ENCODE measurements around the gene CZIB. TPM values are rescaled to one million over a fixed set of nuclear protein-coding genes. Genes with fewer than 3 reads are reported as not detected.

The CZIB gene
- total and polyA plus RNA-seq, 9 donors: 48.4 to 108 (median 69.7) TPM

DNA sequence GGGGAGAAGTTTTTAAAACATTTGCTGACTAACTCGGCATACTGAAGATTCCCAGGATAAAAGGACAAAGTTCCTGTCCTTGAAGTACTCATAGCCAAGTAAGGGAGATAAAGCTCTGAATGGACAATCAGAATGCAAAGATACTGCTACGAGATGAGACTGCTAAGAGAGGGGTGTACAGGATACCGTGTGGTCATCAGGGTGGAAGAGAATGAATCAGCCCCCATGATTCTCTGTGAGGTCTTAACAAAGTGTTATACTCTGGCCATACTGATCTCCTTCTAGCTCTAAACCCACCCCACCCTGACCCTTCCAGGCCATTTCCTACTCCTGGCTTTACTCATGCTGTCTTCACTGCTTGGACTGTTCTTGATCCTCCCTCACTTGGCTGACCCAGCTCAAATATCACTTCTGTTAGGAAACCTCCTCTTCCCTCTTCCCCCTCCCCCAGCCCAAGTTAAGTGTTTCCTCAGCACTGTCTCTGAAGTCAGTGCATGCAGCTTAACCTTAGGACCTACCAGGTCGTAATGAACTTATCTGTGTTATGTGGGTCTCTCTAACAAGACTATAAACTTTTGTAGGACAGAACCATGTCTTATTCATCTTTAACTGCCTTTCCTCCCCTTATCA lies 33.7 kb upstream of the CZIB start:
- Histone ChIP-seq H3K36me3 (no peaks in the 10 kb centered on the region), H3K4me1 (ENCODE audit: insufficient read depth) (no peaks in the 10 kb centered on the region), H3K27me3 (no peaks in the 10 kb centered on the region), H3K27ac (no peak overlapping the region), H3K4me3 (no peak overlapping the region), H3K9me3 (no peaks in the 10 kb centered on the region)
- DNase-seq: no peak
- TF ChIP-seq, protein P1, sequence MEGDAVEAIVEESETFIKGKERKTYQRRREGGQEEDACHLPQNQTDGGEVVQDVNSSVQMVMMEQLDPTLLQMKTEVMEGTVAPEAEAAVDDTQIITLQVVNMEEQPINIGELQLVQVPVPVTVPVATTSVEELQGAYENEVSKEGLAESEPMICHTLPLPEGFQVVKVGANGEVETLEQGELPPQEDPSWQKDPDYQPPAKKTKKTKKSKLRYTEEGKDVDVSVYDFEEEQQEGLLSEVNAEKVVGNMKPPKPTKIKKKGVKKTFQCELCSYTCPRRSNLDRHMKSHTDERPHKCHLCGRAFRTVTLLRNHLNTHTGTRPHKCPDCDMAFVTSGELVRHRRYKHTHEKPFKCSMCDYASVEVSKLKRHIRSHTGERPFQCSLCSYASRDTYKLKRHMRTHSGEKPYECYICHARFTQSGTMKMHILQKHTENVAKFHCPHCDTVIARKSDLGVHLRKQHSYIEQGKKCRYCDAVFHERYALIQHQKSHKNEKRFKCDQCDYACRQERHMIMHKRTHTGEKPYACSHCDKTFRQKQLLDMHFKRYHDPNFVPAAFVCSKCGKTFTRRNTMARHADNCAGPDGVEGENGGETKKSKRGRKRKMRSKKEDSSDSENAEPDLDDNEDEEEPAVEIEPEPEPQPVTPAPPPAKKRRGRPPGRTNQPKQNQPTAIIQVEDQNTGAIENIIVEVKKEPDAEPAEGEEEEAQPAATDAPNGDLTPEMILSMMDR (IDR thresholded peaks at IDR 0.05): no peak
- TF ChIP-seq POLR2A (IDR thresholded peaks at IDR 0.05): no peak
- no peak for TF ChIP-seq EP300 (IDR thresholded peaks at IDR 0.05)
- WGBS, 3 donors: 17 to 32% (median 21%) methylated on average over 4 of the region's 4 CpGs
- intact Hi-C loops (cut with DNase I): no loop called here

DNA sequence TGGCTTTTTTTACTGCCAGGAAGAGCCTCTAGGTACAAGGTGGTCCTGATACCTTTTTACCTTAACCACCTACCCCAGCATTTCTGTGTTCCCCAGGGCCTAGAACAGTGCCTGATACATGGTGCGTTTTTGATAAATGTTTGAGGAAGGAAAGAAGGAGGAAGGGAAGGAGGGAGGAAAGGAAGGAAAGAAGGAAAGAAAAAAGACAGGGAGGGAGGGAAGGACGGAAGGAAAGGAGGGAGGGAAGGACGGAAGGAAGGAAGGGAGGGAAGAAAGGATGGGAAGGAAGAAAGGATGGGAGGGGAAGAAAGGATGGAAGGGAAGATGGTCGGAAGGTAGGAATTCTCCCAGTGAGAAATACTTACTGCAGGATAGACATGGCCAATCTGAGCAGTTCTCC lies 29.9 kb upstream of the CZIB start:
- TF ChIP-seq POLR2A (IDR thresholded peaks at IDR 0.05) (no peak), EP300 (IDR thresholded peaks at IDR 0.05) (no peak)
- TF ChIP-seq, protein P1 (IDR thresholded peaks at IDR 0.05): no peak
- Histone ChIP-seq H3K4me1 (ENCODE audit: insufficient read depth) (no peaks in the 10 kb centered on the region), H3K27ac (no peak overlapping the region), H3K9me3 (no peaks in the 10 kb centered on the region), H3K27me3 (no peaks in the 10 kb centered on the region), H3K4me3 (no peak overlapping the region), H3K36me3 (no peaks in the 10 kb centered on the region)
- WGBS, 3 donors: 88 to 93% (median 91%) methylated on average over 4 of the region's 4 CpGs
- DNase-seq: no peak
- intact Hi-C loops (cut with DNase I): no loop called here

DNA sequence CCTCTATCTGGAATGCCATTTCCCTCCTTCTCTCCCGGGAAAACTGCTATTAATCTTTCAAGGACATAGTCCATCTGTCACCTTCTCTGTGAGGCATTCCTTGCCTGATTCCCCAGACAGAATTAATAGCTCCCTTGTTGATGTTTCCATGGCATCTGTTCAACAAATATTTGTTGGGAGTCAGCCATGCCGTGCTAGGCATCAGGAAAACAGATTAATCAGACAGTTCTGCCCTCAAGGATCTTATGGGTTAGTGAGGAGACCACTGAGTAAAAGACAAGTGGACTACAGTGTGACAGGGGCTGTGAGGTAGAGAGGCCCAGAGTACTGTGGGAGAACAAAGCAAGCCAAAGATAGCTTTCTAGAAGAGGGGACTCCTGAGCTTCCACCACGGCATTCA lies 29.3 kb upstream of the CZIB start:
- TF ChIP-seq EP300 (IDR thresholded peaks at IDR 0.05) (no peak), POLR2A (IDR thresholded peaks at IDR 0.05) (no peak)
- TF ChIP-seq, protein P1 (IDR thresholded peaks at IDR 0.05): no peak

DNA sequence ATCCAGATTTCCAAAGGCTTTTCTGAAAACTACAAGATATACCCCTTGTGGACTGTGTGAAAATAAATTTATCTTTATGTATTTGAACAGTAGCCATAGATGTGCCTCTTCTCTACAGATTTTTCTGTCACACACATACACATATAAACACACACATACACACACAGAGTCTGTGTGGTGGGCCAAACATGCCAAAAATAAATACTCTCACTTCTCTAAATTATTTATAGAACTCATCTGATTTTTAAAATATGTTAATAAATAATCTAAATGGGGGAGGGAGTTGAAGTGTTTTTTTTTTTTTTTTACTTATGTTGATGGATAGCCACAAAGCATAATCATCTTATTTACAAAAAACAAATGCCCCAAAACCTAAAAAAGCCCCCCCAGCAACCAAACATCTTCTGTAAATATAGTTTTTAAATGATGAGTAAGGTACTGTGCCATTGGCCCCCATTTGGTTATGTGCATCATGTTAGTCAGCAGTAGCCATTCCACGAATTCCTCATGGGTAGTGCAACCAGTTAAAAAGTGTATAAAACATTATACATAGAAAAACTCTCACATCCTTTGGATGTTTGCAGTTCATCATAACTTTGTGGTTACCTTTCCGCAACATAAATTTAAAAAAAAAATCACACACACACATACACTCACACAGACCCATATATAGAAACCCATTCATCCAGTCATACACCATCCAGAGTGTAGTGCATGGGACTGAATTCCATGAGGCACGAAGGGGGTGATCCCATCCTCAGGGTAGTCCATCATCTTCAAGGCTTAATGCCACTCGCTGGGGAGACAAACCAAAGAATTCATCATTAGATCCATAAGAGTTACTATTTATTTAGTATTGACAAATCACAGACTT lies 26.1 kb upstream of the CZIB start:
- intact Hi-C loops (cut with DNase I): no loop called here
- H3K9me3 ChIP-seq: no peaks in the 10 kb centered on the region
- TF ChIP-seq EP300 (IDR thresholded peaks at IDR 0.05): no peak
- no peak for TF ChIP-seq POLR2A (IDR thresholded peaks at IDR 0.05)
- TF ChIP-seq, protein P1 (IDR thresholded peaks at IDR 0.05): no peak
- DNase-seq: no peak
- no peak overlapping the region for H3K4me3 ChIP-seq
- H3K4me1 ChIP-seq (ENCODE audit: insufficient read depth): no peaks in the 10 kb centered on the region
- no peaks in the 10 kb centered on the region for H3K27me3 ChIP-seq
- WGBS, 3 donors: 85 to 93% (median 91%) methylated on average over 4 of the region's 4 CpGs
- H3K36me3 ChIP-seq: no peaks in the 10 kb centered on the region
- H3K27ac ChIP-seq: no peak overlapping the region

More for the DNA sequence above, 29.3 kb upstream of the CZIB start:
- DNase-seq: no peak
- intact Hi-C loops (cut with DNase I): no loop called here
- Histone ChIP-seq H3K27ac (no peak overlapping the region), H3K4me1 (ENCODE audit: insufficient read depth) (no peaks in the 10 kb centered on the region), H3K27me3 (no peaks in the 10 kb centered on the region), H3K36me3 (no peaks in the 10 kb centered on the region), H3K4me3 (no peak overlapping the region), H3K9me3 (no peaks in the 10 kb centered on the region)
- 48 to 63% (median 49%) methylated on average over 3 of the region's 3 CpGs for WGBS, 3 donors
